T-helper 22 cell (primary cell): ENCODE data around the gene TMEM256.
A peak's percentile ranks its signal among the peaks of the same experiment; 100 is the strongest.
"Not testable (repeated sequence)": the region's sequence is repeated elsewhere in the genome, so short reads cannot be mapped to it uniquely, and the experiment has no call there.

Experiments
- DNase-seq: peaks from one replicate; pipeline ENCODE4 v3.0.0-alpha.2; 2020; ENCODE audit warnings: low read depth

TMEM256 gene

DNA sequence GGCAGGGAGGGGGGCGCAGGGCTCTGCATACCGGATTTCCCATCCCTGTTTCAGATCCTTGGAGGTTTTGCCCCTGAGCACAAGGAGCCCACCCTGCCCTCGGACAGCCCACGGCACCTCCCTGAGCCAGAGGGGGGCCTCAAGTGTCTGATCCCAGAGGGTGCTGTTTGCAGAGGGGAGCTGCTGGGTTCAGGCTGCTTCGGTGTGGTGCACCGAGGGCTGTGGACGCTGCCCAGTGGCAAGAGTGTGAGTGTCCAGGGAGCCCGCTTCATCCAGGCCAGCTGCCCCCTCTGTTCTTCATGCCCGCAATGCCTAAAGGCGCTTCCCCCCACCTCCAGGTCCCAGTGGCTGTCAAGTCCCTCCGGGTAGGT lies 20.5 kb downstream of the TMEM256 start:
- DNase-seq, result no peak

DNA sequence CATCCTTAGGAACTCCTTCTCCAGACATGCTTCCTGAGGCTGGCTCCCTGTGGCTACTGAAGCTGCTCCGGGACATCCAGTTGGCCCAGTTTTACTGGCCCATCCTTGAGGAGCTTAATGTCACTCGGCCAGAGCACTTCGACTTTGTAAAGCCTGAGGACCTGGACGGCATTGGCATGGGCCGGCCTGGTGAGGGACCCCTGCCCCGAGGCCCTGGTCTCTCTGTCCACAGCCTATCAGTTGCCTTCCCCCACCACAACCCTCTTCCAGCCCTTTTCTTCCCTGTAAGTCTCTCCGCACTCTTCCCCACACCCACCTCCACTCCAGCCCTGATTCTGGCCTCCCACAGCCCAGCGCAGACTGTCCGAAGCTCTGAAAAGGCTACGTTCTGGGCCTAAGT lies 21.0 kb downstream of the TMEM256 start:
- no peak for DNase-seq

- no peak for DNase-seq
Observed at GRCh38 chr17:7380855-7381683, 22.8 kb downstream of the TMEM256 start, which contains the start of gene TNK1. Gene TNK1, plus strand, starts transcription at chr17:7381089. Its CDS starts 1,838 bp downstream, at chr17:7382927.

GRCh38 chr17:7380321-7380720 lies 23.6 kb downstream of the TMEM256 start:
- no peak for DNase-seq

DNA sequence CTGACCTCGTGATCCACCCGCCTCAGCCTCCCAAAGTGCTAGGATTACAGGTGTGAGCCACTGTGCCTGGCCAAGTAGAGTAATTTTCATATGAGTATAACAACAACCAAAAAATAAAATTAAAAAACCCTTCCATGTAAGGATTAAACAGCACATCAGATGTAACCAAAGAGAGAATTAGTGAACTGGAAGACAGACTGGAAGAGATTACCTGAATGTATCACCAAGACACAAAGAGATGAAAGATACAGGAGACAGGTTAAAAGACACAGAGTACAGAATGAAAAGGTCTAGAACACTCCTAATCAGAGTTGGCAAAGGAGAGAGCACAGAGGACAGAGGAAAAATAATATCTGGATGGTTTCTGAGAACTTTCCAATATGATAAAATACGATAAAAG lies 24.8 kb downstream of the TMEM256 start:
- no peak for DNase-seq

GRCh38 chr17:7374353-7374752 lies 29.5 kb downstream of the TMEM256 start:
- DNase-seq, result no peak

GRCh38 chr17:7370853-7371252 lies 33.0 kb downstream of the TMEM256 start:
- DNase-seq, result no peak

DNA sequence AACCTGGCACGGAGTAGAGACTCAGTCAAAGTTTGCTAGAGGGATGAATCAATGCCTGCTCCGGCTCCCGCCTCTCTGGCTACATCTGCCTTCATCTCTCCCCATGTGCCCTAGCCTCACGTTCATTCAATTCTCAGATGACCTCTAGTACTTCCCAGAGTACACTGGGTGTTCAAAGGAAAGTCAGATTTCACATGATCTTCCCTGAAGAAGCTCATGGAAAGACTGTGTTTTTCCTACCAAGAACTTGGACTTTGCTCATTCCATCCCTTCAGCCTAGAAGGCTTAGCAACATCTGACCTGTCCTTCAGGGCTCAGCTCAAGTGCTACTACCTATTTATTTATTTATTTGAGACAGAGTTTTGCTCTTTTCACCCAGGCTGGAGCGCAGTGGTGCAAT lies 34.1 kb downstream of the TMEM256 start:
- DNase-seq, result no peak

DNA sequence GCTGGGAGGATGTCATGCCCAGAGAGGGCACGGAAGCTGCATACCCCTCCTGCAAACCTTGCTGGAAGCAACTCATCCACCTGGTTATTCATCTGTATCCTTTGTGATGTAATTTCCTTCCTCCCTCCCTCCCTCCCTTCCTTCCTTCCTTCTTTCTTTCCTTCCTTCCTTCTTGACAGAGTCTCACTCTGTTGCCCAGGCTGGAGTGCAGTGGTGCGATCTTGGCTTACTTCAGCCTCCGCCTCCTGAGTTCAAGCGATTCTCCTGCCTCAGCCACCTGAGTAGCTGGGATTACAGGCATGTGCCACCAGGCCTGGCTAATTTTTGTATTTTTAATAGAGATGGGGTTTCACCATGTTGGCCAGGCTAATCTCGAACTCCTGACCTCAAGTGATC lies 35.3 kb downstream of the TMEM256 start:
- DNase-seq, result not testable (repeated sequence)

DNA sequence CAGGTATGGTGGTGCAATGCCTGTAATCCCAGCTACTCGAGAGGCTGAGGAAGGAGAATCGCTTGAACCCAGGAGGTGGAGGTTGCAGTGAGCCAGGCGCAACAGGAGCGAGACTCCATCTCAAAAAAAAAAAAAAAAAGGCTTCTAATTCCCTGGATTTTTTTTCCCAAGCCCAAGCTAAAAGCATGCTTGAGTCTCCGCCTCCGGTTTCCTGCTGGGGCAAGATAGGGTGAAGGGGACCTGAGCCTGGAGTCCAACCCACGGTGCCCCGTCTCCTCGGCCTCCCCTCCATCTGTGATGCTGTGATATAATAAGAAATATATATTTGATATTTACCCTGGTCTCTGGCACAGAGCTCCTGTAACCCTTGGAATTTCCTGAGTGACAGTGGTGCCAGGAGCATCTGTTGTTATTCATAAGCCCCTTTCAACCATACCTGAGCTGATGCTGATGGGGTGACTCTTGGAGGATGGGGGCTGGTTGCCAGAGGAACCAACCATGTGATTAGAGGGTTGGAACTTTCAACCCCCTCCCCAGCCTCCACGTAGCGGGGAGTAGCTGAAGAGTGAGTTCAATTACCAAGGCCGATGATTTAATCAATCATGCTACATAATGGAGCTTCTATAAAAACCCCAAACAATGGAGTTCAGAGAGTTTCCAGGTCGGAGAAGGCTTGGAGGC lies 35.8 kb downstream of the TMEM256 start:
- no peak for DNase-seq

- no peak for DNase-seq
Observed at GRCh38 chr17:7367083-7367482, 36.8 kb downstream of the TMEM256 start.

DNA sequence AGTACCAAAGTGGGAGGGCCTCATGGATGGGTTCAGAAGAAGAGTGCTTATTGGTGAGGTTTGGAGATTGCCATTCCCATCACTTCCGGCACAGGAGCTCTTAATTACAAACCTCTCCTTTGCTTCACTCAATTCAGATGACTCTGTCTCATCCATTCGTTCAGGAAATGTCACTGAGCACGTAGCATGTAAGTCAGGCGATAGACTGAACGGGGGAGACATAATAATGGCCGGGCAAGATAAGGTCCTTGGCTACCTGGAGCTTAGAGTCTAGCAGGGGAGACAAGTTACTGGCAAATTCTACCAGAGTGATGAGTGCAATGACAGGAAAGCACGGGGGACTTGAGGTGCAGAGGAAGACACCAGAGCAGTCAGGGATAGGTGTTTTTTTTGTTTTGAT lies 37.9 kb downstream of the TMEM256 start:
- DNase-seq, result not testable (repeated sequence)

DNA sequence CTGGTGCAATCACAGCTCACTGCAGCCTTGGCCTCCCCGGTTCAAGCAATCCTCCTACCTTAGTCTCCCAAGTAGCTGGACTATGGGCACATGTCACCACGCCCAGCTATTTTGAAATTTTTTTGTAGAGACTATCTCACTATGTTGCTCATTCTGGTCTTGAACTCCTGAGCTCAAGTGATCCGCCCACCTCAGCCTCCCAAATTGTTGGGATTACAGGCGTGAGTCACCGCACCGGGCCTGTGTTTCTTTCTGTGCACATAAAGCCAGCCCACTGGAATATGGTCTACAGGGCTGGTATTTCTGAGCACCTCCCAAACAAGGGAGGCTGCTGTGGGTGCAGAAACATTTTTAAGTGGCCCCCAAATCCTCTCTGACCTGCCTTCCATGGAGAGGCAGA lies 40.6 kb downstream of the TMEM256 start:
- no peak for DNase-seq

- no peak for DNase-seq
Observed at GRCh38 chr17:7361906-7362305, 42.0 kb downstream of the TMEM256 start.

- no peak for DNase-seq
Observed at GRCh38 chr17:7357381-7357780, 46.5 kb downstream of the TMEM256 start.

DNA sequence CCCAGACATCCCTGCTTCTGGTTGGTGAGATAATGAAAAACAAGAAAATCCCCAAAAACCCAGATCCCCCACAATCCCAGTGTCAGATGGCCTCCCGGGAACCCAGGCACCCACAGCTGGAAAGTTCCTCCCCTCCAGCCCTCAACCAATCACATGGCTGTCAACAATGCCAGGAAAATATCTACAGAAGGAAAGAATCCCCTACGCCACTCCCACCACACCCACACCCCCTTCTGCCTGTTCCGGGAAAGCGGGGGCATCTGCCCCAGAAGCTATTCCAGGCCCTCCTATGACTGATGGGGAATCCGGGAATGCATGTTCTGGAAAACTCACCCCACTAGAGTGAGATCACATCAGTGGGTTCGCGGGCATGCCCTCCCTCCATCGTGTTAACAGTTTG lies 47.1 kb downstream of the TMEM256 start:
- no peak for DNase-seq

GRCh38 chr17:7356072-7356549 lies 47.8 kb downstream of the TMEM256 start:
- peak; percentile 62 for DNase-seq

DNA sequence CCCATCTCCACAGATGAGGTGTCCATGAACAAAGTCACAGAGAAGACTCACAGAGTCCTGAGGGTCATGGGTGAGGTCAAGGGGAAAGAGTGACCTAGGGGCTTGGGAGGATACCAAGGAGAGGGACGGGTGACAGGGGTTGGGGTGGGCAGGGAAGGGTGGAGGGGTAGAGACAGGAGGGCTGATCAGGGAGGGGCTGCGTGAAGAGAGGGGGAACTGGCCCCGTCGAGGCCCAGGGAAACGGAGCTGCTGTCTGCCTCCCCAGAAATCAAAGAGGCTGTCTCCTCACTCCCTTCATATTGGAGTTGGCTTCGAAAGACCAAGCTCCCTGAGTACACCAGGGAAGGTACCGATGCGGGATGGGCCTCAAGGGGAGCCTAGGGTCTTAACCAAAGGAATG lies 48.3 kb downstream of the TMEM256 start:
- no peak for DNase-seq

DNA sequence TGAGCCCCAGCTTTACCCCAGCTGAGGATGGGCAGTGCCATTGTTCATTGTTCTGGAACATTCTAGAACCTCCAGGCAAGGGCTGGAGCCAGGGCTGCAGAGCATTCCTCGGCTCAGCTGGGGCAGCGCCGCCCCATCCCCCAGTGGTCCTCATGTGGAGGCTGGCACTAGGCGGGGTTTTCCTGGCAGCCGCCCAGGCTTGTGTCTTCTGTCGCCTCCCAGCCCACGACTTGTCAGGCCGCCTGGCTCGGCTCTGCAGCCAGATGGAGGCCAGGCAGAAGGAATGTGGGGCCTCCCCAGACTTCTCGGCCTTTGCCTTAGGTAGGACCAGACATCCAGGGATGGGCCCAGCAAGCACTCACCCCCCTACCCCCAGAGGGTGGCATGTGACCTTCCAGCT lies 48.8 kb downstream of the TMEM256 start, which contains the start of gene TMEM95:
Gene TMEM95, plus strand, starts transcription at position 104 of the 400 bp plus-strand sequence. Its CDS starts 49 bp downstream, at position 153.
- DNase-seq, result no peak

GRCh38 chr17:7354262-7354843 lies 49.5 kb downstream of the TMEM256 start:
- peak; percentile 26 for DNase-seq
